ENCODE measurements around the gene SIAH2.

SIAH2 gene

DNA sequence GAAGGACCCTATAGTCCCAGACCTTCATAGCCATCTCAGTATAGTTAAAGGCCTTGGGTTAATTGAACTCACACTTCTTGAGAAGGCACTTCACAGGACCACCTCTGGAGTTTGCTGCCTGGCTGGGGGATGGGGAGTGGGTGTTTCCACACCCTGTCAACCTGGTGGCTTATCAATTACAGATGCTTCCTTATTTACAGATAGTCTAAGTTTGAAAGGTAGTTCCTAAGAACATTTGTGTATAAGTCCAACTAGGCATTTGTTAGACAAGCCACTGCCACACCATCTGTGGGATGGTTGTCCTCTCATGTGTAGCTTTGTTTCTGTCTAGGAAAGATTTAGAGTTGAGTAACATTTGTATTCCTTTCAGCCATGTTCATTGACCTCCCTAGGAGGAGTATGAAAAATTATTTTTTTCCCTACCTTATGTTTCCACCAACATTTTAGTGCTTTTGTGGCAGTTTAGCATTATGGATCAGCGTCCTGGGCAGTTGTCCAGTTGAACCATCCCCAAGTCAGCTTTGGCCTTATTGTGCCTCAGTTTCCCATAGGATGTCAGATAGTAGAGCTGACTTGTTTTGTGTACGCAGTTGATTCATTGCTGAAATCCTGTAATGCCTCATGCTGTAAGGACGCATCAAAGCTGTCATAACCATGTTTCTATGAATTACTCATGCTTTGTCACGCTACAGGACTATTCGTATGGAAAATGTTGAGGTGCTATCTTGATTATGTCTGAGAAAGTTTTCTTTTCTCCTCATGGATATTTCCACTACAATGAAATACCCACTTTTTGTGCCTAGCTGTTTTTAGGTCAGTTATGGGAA lies 21.2 kb upstream of the SIAH2 start:
- no peaks in the 10 kb centered on the region for H3K27me3 ChIP-seq
- H3K9me3 ChIP-seq: no peaks in the 10 kb centered on the region
- no peaks in the 10 kb centered on the region for H3K36me3 ChIP-seq
- no peak overlapping the region for H3K4me3 ChIP-seq
- TF ChIP-seq, protein P1, sequence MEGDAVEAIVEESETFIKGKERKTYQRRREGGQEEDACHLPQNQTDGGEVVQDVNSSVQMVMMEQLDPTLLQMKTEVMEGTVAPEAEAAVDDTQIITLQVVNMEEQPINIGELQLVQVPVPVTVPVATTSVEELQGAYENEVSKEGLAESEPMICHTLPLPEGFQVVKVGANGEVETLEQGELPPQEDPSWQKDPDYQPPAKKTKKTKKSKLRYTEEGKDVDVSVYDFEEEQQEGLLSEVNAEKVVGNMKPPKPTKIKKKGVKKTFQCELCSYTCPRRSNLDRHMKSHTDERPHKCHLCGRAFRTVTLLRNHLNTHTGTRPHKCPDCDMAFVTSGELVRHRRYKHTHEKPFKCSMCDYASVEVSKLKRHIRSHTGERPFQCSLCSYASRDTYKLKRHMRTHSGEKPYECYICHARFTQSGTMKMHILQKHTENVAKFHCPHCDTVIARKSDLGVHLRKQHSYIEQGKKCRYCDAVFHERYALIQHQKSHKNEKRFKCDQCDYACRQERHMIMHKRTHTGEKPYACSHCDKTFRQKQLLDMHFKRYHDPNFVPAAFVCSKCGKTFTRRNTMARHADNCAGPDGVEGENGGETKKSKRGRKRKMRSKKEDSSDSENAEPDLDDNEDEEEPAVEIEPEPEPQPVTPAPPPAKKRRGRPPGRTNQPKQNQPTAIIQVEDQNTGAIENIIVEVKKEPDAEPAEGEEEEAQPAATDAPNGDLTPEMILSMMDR (IDR thresholded peaks at IDR 0.05): no peak
- intact Hi-C loops (cut with DNase I; ENCODE audit: low total_unique reads): no loop called here
- DNase-seq: no peak
- H3K27ac ChIP-seq: no peak overlapping the region
- no peaks in the 10 kb centered on the region for H3K4me1 ChIP-seq

DNA sequence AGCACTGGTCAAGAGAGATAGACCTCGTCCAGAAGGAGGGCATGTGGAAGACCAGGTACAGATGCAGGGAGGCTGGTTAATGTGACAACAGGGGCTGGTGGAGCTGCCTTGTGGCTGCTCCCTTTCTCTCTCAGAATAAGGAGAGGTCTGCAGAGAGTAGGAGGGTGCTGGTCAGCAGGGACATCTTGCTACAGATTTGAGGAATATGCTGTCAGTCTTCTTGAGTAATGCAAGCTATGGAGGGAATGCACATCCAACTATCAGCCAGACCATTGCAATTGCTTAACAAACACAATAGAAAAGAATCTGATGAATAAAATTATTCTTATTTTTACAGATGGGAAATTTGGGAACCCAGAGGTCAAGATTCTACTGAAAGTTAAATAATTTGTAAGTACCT lies 20.3 kb upstream of the SIAH2 start:
- H3K4me3 ChIP-seq: no peak overlapping the region
- no peaks in the 10 kb centered on the region for H3K36me3 ChIP-seq
- intact Hi-C loops (cut with DNase I; ENCODE audit: low total_unique reads): no loop called here
- no peak overlapping the region for H3K27ac ChIP-seq
- H3K4me1 ChIP-seq: no peaks in the 10 kb centered on the region
- H3K9me3 ChIP-seq: no peaks in the 10 kb centered on the region
- H3K27me3 ChIP-seq: no peaks in the 10 kb centered on the region
- DNase-seq: no peak
- TF ChIP-seq, protein P1 (IDR thresholded peaks at IDR 0.05): no peak

DNA sequence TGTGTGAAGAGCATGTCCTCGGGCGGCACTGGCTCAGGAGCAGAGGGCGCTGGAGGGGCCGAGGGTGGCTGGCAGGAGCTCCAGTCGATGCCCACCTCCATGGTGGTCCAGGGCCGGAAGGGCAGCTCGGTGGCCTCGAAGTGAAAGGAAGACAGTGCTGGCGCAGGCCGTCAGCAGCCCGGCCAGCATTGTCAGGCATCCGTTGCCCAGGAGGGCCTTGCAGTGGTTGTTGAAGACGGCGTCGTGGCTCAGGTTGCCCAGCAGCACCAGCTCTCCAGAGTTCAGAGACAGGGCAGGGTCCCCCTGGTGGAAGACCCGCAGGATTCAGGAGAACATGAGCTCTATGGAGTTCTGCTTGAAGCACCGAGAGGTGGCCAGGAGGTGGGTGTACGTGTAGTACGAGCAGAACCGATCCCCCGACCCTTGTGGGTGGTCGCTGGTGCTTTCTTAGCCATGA lies 16.5 kb upstream of the SIAH2 start:
- no peaks in the 10 kb centered on the region for H3K4me1 ChIP-seq
- no peaks in the 10 kb centered on the region for H3K36me3 ChIP-seq
- H3K9me3 ChIP-seq: no peaks in the 10 kb centered on the region
- intact Hi-C loops (cut with DNase I; ENCODE audit: low total_unique reads): loop anchor here (10.0 kb wide), 1 partner anchor 295 kb away; no protein-coding TSS in a partner anchor
- no peak for DNase-seq
- H3K27me3 ChIP-seq: no peaks in the 10 kb centered on the region
- no peak overlapping the region for H3K4me3 ChIP-seq
- no peak overlapping the region for H3K27ac ChIP-seq
- TF ChIP-seq, protein P1 (IDR thresholded peaks at IDR 0.05): no peak

DNA sequence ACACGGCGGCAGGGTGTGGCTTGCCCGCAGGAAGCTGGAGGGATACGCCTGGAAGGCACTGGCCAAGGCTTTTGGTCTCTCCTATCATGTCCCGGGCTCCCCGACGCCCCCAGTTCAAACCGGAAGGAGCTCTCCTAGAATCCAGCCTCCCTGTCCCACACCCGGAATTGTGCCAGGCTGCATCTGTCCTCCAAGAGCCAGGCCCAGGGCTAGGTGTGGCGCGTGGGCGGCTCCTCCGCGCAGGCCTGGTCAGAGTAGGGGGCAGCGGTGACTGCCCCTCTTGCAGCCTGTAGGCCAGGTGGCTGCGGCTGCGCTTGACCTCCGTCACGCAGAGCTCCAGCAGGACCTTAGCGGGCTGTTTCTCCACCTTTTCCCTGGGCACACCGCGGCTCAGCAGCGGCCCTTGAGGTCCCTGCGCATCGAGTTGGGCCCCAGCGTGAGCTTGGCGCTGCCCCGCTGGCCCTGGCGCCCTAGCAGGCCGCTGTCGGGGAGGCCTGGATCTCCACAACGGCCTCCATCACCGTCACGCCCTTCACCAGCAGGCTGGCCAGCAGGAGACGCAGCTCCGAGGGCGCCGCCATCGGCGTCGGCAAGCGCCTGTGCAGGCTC lies 15.9 kb upstream of the SIAH2 start:
- intact Hi-C loops (cut with DNase I; ENCODE audit: low total_unique reads): loop anchor here (10.0 kb wide), 1 partner anchor 296 kb away; no protein-coding TSS in a partner anchor

DNA sequence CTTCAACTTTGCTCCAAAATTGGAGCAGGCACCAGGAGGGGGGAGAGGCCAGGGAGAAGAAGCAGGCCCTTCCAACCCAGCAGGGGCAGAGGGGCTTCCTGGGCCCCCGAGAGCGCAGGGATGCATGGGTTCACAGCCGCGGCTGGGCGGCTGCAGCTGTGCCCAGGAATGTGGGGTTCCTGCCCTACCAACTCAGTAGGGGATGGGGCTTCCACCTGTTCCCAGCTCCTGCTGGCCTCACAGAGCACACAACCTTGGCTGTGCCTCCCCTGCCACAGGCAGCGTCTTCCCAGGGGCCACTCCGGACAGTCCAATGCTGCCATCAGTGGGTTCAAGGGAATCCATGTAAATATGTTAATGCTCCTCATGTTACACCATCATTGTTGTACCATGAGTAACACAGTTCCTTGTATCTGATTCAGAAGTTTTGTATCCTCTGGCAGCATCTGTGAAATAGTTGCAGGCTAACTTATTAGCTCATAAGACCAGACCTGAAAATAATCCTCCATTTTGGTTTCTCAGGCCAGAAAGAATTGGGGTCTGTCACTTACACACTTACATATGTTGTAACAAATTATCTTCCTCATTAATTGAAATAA lies 12.1 kb upstream of the SIAH2 start:
- Histone ChIP-seq H3K27ac (no peak overlapping the region), H3K4me3 (no peak overlapping the region), H3K4me1 (no peaks in the 10 kb centered on the region), H3K27me3 (no peaks in the 10 kb centered on the region), H3K9me3 (no peaks in the 10 kb centered on the region), H3K36me3 (no peaks in the 10 kb centered on the region)
- DNase-seq: no peak
- intact Hi-C loops (cut with DNase I; ENCODE audit: low total_unique reads): loop anchor here (10.0 kb wide), 1 partner anchor 300 kb away; no protein-coding TSS in a partner anchor
- TF ChIP-seq, protein P1 (IDR thresholded peaks at IDR 0.05): no peak

More for the DNA sequence above, 15.9 kb upstream of the SIAH2 start:
- H3K27me3 ChIP-seq: no peaks in the 10 kb centered on the region
- H3K4me1 ChIP-seq: no peaks in the 10 kb centered on the region
- no peak for DNase-seq
- TF ChIP-seq, protein P1 (IDR thresholded peaks at IDR 0.05): no peak
- H3K9me3 ChIP-seq: no peaks in the 10 kb centered on the region
- no peak overlapping the region for H3K27ac ChIP-seq
- H3K4me3 ChIP-seq: no peak overlapping the region
- no peaks in the 10 kb centered on the region for H3K36me3 ChIP-seq
